Mesenteric fat pad (tissue), 1 donor: ENCODE results near the gene RPP25L. TPM values are rescaled to one million over a fixed set of nuclear protein-coding genes. Genes with fewer than 3 reads are reported as not detected.

Experiments used
- DNase-seq: peaks from one replicate; pipeline ENCODE4 v3.0.0-alpha.2; 2020; ENCODE audit warnings: low spot score
- total RNA-seq: library from RNA; stranded (reverse); fragmentation: NEBNext Ultra II Directional; extraction: Animal tissue kit (Norgen Biotek cat#: 25700); gene quantifications from one replicate; pipeline ENCODE4 v1.2.1, GENCODE V29; 2021
- donor health status: DM: yes; HTN: yes; CAD: no.

RPP25L gene
- total RNA-seq, 1 donor from 2014 or later: 14.8 TPM

DNA sequence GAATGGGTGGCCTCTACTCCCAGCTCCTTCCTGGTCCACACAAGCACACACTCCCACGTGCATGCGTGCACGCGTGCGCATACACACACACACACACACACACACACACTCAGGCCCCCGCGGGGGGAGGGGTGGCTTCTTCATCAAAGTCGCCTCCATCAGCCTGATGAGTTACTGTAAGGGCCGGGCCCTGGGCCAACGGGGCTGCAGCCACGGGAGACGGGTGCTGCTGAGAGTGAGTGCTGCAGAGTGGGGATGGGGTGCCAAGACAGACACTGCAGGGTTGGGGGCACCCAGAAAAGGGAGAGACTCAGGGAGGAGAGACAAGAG, 40.5 kb downstream of the RPP25L start:
- DNase-seq: no peak

DNA sequence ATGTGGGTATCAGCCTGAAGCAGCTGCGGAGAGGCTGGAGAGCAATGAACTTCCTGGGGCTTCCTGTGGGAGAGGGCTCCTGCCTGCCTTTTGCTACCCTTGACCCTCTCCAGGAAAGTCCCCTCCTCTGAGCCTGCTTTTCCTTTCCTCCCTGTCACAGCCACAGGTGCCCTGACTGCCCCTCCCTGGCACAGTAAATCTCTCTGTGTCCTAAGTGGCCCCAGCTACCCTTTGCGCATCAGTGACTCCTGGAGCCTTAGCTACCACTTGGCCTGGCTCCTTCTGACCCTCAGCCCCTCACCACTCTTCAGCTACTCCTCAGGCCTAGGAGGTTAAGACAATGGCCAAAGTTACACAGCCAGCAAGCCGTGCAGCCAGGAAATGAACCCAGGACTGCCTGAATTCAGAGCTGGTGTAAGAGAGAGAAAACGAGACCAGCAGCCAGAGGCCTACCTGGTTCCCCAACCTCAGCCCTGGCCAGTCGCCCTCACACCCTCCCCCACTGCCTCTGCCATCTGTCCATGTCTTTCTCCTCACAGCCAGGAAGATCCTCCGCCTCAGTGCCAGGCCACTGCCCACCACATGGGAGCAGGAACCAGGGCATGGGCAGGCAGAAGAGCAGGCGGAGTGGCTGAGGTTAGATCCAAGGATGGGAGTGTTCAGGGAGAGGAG, 41.0 kb downstream of the RPP25L start:
- no peak for DNase-seq

- DNase-seq: no peak
Measured at GRCh38 chr9:34570376-34570775, 41.5 kb downstream of the RPP25L start.

DNA sequence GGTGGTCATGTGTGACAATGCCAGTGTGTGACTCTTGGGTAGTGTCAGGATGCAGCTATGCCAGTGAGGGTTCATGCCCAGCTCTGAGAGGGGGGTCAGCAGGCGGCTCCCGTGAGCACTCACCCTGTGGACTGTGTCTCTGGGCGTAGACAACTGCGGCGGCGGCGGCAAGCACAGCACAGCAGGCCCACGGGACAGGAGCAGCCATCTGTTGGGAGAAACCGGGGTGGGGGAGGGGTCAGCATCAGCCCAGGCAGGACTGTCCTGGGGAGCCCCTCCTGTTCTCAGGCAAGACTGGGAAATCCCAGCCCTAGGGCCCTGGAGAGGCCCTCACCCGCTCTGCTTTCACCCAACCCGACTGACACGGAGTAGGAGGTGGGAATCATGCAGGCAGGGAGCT, 43.1 kb downstream of the RPP25L start:
- DNase-seq: no peak

- DNase-seq: no peak
Measured at GRCh38 chr9:34568133-34568532, 43.8 kb downstream of the RPP25L start.

DNA sequence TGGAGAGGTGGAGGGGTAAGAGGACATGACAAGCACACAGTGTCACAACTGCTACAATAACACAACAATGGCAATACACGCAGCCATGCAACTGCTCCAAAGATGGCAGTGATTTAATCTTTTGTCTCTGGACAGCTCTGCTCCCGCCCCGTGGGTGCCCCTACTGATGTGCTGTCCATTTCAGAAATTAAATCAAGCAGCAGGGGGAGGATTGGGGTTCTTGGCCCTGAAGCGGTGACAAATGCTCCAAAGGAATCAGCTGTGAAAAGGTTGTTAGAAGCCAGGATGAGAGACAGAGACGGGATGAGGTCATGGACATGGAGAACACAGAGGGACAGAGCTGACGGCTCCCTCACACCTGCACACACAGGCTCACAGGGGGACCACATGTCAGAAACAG, 44.9 kb downstream of the RPP25L start:
- no peak for DNase-seq

- DNase-seq: no peak
Measured at GRCh38 chr9:34566322-34566721, 45.6 kb downstream of the RPP25L start.

GRCh38 chr9:34565856-34566255, 46.0 kb downstream of the RPP25L start:
- no peak for DNase-seq

DNA sequence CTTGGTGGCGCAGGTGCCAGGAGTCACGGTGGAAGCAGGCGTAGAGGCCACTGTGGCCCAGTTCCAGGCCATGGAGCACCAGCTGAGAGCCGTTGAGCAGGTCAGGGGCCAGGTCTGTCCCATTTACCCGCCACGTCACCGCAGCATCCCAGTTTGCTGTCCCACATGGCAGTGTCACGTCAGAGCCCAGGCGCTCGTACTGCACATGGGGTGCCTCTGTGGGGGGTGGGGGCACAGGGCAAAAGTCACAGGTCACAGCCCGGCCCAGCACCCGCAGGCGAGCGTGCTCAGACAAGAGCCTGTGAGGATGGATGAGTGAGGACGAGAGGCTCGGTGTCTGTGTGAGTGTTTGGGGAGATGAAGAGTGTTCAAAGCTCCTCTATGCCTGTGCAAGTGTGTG, 47.3 kb downstream of the RPP25L start:
- DNase-seq: no peak

DNA sequence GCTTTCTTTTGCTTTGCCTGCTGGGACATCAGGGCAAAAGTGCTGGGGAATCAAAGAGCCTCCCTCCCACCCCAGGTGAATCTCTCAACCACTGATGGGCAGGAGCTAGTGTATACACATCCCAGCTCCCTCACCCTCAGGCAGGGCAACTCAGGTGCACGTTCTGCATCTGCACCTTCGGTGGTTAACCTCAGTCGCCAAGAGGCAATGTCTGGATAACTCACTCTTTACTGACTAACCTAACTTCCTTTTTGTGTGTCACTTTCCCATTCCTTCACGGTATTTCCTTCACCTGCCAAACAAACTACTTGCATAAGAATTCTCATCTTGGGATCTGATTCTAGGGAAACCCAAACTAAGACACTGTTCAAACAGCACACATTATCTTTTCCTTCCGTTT, 48.6 kb downstream of the RPP25L start:
- no peak for DNase-seq

- no peak for DNase-seq
Measured at GRCh38 chr9:34562135-34562745, 49.7 kb downstream of the RPP25L start.

DNA sequence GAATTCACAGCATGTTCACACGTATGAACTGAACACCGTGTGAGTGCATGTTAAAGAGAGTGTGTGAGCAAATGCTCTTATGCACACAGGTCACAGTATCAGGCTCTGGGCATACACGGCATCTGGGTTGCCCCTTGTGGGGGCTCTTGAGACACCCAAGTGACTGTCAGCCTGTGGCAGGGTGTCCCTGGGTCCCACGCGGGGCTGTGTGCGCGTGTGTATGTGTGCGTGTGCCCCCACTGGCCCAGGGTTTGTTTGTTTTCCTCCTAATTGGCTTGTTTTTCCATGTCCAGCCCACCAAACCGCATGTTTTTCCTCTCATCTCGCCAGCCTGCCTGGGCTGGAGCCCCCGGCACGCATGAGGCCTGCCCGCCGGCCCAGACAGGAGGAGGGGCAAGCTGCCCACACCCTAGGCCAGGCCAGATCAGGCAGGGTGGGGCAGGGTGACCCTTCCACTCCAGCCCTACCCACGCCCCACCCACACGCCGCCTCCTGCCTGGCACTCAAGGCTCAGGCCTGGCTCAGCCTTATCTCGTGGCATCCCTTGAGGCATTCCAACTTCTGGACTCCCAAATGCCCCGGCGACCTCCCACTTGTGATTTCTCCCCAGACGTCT, 51.2 kb downstream of the RPP25L start:
- DNase-seq: no peak

Other genes starting within 250 kb of the RPP25L start
- 10.1 TPM for gene MYORG, start 235.2 kb downstream of the RPP25L start, total RNA-seq
- gene FAM219A, start 153.5 kb downstream of the RPP25L start, total RNA-seq: 53.9 TPM
- gene DNAI1, start 153.3 kb downstream of the RPP25L start, total RNA-seq: not detected
- not detected for gene ENHO, start 89.1 kb downstream of the RPP25L start, total RNA-seq
- 116 TPM for gene CNTFR, start 22.4 kb downstream of the RPP25L start, total RNA-seq
- gene DCTN3, start 8.4 kb upstream of the RPP25L start, total RNA-seq: 61.5 TPM
- gene ARID3C, start 17.0 kb upstream of the RPP25L start, total RNA-seq: not detected
- 48.3 TPM for gene SIGMAR1, start 25.7 kb upstream of the RPP25L start, total RNA-seq
- gene GALT, start 34.6 kb upstream of the RPP25L start, total RNA-seq: 21.3 TPM
- gene IL11RA, start 40.1 kb upstream of the RPP25L start, total RNA-seq: 15.6 TPM
- gene CCL27, start 50.6 kb upstream of the RPP25L start, total RNA-seq: not detected
- gene CCL19, start 79.2 kb upstream of the RPP25L start, total RNA-seq: not detected
- 18.0 TPM for gene CCL21, start 98.0 kb upstream of the RPP25L start, total RNA-seq